ENCODE measurements around the gene FAIM2. TPM values are rescaled to one million over a fixed set of nuclear protein-coding genes. Genes with fewer than 3 reads are reported as not detected.

Gene FAIM2
- total and polyA plus RNA-seq, 2 experiments from 2014 or later: 0.06 to 0.49 TPM

GRCh38 chr12:49946086-49946485 lies 42.4 kb upstream of the FAIM2 start:
- DNase-seq (ENCODE audit: low read depth in 1 of 2, low spot score in 1 of 2): no peak
- Histone ChIP-seq H3K27me3 (peaks cover 7% of the 10 kb centered on the region), H3K36me3 (no peaks in the 10 kb centered on the region), H3K4me1 (ENCODE audit: low read depth) (no peaks in the 10 kb centered on the region), H3K4me3 (no peak overlapping the region), H3K9me3 (ENCODE audit: low read depth) (no peaks in the 10 kb centered on the region), H3K27ac (no peak overlapping the region)
- no peak for TF ChIP-seq CTCF (IDR thresholded peaks at IDR 0.05; ENCODE audit: low read depth, low read length)

- Histone ChIP-seq H3K4me3 (no peak overlapping the region), H3K27ac (no peak overlapping the region), H3K36me3 (no peaks in the 10 kb centered on the region), H3K4me1 (ENCODE audit: low read depth) (no peaks in the 10 kb centered on the region), H3K9me3 (ENCODE audit: low read depth) (no peaks in the 10 kb centered on the region), H3K27me3 (peaks cover 7% of the 10 kb centered on the region)
- TF ChIP-seq CTCF (IDR thresholded peaks at IDR 0.05; ENCODE audit: low read depth, low read length): peak; percentile 96
- peak; percentile 79 to 86 for DNase-seq (ENCODE audit: low read depth in 1 of 2, low spot score in 1 of 2)
Measured at GRCh38 chr12:49945394-49946080, 41.8 kb upstream of the FAIM2 start.

GRCh38 chr12:49944718-49945117 lies 41.0 kb upstream of the FAIM2 start:
- Histone ChIP-seq H3K27ac (no peak overlapping the region), H3K4me3 (no peak overlapping the region), H3K36me3 (no peaks in the 10 kb centered on the region), H3K4me1 (ENCODE audit: low read depth) (no peaks in the 10 kb centered on the region), H3K27me3 (peaks cover 7% of the 10 kb centered on the region), H3K9me3 (ENCODE audit: low read depth) (no peaks in the 10 kb centered on the region)
- TF ChIP-seq CTCF (IDR thresholded peaks at IDR 0.05; ENCODE audit: low read depth, low read length): no peak
- DNase-seq (ENCODE audit: low read depth in 1 of 2, low spot score in 1 of 2): no peak

- TF ChIP-seq CTCF (IDR thresholded peaks at IDR 0.05; ENCODE audit: low read depth, low read length): no peak
- no peaks in the 10 kb centered on the region for H3K36me3 ChIP-seq
- DNase-seq (ENCODE audit: low read depth in 1 of 2, low spot score in 1 of 2): no peak
- H3K4me3 ChIP-seq: no peak overlapping the region
- H3K27me3 ChIP-seq: peaks cover 7% of the 10 kb centered on the region
- no peaks in the 10 kb centered on the region for H3K9me3 ChIP-seq (ENCODE audit: low read depth)
- H3K4me1 ChIP-seq (ENCODE audit: low read depth): no peaks in the 10 kb centered on the region
- H3K27ac ChIP-seq: no peak overlapping the region
Measured at GRCh38 chr12:49944046-49944445, 40.3 kb upstream of the FAIM2 start.

- no peak for DNase-seq (ENCODE audit: low read depth in 1 of 2, low spot score in 1 of 2)
- no peak for TF ChIP-seq CTCF (IDR thresholded peaks at IDR 0.05; ENCODE audit: low read depth, low read length)
- H3K36me3 ChIP-seq: no peaks in the 10 kb centered on the region
- no peak overlapping the region for H3K4me3 ChIP-seq
- H3K4me1 ChIP-seq (ENCODE audit: low read depth): no peaks in the 10 kb centered on the region
- peaks cover 7% of the 10 kb centered on the region for H3K27me3 ChIP-seq
- H3K9me3 ChIP-seq (ENCODE audit: low read depth): no peaks in the 10 kb centered on the region
- H3K27ac ChIP-seq: no peak overlapping the region
Measured at GRCh38 chr12:49943625-49943960, 39.9 kb upstream of the FAIM2 start.
